Fibroblast of skin of right biceps (primary cell): ENCODE results near the gene KATNAL2.
A peak's percentile ranks its signal among the peaks of the same experiment; 100 is the strongest.

Experiments used
- DNase-seq: peaks from one replicate; pipeline ENCODE4 v3.0.0-alpha.2; 2013

The KATNAL2 gene

GRCh38 chr18:47120428-47120827, 203.0 kb downstream of the KATNAL2 start:
- no peak for DNase-seq

DNA sequence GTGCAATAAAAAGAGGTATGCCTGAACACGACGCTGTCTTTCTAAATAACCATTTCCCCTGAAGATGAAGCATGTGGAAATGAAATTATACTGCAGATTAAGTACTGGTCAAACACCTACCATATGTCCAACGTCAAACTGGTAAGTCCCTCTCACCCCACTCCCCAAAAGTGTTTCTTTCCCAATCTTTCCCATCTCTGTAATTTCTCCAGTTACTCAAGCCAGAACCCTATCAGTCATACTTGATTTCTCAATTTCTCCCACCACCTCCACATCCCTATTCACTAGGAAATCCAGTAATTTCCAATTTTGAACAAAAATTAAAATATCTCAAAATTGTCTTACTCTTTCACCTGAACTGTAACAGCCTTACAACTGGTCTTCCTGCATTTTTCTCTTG, 203.7 kb downstream of the KATNAL2 start:
- DNase-seq = no peak

DNA sequence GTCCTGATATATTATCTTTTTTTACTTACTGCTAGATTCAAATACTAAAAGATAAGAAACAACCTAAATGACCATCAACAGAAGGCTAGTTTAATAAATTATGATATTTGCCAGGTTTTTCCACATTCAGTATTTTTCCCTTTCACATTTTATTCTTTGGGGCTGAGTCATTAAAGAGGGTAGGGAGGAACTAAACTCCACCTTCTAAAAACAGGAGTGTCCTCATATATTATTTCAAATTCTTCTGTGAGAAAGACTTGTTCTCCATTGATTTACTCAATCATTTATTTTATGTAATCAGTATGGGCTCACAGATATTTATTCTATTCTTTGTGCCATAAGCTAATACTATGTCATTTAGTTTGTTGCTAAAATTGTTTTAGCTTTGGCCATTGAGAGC, 223.9 kb downstream of the KATNAL2 start:
- DNase-seq = no peak

DNA sequence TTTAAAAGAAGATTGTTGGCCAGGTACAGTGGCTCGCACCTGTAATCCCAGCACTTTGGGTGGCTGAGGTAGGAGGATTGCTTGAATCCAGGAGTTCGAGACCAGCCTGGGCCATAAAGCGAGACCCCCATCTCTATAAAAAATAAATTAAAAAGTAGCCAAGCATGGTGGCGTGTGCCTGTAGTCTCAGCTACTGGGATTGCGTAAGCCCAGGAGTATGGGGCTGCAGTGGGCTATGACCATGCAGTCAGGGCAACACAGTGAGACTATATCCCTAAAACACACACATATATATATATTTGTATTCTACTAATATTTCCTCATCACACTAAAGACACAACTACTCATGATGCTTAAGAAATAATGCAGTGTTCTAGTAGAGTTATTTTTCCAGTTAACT, 225.8 kb downstream of the KATNAL2 start:
- DNase-seq = no peak

DNA sequence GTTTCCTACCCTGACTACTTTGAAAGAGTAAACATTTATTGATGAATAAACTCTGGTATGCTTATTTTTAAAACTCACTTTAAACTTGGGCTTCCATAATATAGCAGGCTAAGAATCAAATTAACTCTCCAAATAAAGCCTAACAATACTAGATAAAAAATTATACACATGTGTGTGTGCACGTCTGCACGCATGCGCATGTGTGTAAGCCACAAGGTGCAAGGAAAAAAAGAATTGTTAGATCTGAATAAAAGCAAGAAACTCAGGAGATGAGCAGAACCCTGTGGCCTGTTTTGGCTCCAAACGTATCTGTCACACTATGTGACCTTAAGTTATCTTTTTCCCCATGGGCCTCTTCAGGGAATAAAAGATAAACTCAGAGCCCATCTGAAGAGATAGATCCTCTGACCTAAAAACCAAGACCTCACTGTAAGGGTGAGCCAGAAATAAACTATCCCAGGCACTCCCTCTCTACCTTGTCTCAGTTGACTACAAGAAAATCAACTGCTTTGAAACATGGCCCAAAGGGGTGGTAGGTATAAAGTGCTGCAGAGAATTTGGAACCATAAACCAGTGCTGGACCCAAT, 226.6 kb downstream of the KATNAL2 start:
- DNase-seq = no peak

DNA sequence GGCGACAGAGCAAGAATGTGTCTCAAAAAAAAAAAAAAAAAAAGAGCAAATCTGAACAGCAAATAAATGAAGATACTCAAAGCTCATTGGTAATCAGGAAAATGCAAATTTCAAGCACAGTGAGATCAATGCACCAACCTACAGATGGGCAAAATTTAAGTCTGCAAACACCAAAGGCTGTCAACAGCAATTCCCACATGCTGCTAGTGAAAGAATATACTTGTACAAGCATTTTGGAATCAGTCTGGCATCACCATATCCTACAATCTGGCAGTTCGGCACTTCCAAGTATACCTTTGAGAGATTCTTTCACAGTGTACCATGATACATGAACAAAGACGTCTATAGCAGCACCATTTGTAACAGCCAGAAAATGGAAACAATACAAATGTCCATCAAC, 228.8 kb downstream of the KATNAL2 start:
- DNase-seq = no peak

DNA sequence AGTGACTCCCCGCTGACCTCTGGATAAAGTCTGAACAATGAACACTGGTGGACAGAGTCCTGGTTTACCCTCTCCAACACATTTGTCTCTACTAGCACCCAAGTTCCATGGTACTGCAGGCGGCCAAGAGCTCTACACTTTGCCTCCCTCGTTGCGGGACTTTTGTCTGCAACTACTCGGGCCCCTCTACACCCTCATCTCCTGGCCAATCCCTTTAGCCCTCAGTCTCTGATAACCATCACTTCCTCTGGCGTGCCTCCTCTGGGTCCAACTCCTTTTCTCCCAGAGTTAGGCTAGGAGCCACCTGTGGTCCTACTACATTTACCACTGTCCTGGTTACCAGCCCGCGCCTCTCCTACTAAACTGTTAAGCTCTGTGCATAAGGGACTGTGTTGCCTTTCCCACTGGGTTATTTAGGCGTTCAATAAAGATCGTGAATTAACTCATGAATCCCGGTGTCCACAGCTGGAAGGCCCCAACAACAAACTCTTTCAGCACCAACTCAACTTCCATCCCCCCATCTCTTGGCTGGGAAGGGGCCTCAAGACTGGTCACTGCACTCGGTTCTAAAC, 232.1 kb downstream of the KATNAL2 start:
- peak; percentile 5 for DNase-seq

DNA sequence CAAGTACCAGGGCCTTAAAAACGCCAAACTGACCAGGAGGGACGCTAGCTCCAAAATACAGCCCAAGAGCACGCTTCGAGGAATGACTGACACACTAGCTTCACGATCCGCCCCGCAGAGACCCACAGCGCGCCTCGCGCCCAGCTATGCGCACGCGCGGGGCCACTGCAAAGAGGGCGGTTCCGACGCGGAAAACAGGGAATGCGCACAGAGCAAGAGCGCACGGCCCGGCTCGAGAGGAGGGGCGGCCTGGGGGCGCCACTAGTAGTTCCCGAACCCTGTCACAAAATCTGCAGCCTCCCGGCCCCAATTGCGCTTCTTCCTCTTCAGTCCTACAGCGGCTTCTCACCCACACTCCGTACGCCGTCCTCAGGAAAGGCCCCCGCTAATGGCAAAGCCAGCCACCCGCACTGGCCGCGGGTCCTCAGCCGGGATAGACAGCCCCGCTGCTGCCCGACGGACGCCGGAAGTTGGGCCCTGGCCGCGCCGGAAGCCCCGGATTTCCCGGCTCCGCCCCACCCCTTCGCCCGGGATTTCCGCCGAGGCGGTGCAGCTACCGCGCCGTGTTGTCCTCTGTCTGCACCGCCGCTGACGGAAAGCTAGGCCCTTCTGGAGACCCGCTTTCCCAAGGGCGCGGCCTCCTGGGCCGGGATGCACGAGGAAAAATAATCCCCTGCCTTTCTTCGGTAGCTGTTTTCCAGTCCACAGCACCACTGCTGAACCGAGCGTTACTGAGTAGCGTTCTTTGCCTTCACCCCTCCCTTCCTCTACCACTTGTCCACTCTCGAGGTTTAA, 232.8 kb downstream of the KATNAL2 start, which contains the start of gene HDHD2:
Gene HDHD2 (minus strand): TSS at position 472 of the 795 bp plus-strand sequence. CDS start 14,061 bp downstream, outside the sequence.
- DNase-seq = peak; percentile 78

DNA sequence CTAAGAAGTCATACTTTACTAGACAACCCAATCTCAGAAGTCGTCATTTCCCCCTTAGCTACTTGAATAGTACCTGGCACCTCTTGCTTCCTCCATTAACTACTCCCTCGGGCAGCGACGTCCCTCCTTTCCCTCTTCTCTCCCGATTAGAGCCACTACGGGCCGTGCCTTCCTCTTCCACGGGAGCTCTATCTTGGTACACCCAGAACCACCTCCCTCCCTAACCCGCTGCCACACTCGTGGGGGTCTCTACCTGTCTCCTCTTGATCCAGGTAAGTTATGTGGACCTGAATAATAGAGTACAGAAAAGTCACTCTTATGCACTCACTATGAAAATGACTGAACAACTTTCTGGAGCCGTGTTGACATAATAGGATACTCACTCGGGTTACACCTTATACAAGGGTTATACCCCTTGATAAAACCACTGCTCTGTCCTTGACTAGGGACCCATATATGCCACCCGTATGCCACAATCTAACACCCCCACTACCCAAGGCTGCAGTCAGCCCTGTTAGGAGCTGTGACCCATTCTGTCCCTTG, 233.5 kb downstream of the KATNAL2 start:
- no peak for DNase-seq

DNA sequence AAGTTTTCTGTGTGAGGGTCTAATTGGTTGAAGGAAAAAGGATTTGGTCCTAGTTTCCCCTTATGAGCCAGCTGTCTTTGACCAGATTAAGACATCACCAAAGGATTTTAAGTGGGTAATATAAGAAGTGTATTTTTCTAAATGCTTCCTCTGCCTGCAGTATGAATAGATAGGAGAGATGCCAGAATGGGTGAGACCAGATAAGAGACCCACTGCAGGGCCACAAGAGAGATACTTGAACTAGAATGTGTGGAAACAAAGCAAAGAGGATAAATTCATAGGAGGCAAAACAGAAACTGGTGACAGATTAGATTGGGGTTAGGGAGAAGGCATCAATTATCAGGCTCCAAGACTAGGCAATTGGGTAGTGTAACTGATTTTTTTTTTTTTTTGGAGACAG, 234.0 kb downstream of the KATNAL2 start:
- DNase-seq = peak; percentile 3
